CD4-positive, alpha-beta T cell treated with Interleukin-6 for 4 hours (primary cell): ENCODE measurements around the gene PLXNA1.

Experiments
- DNase-seq: peaks from one replicate; pipeline ENCODE4 v3.0.0-alpha.2; 2020; ENCODE audit warnings: mixed read lengths

PLXNA1 gene

GRCh38 chr3:126968391-126969390, 14.2 kb upstream of the PLXNA1 start:
- DNase-seq, result no peak

- DNase-seq, result no peak
Measured at GRCh38 chr3:126969586-126969985, 13.3 kb upstream of the PLXNA1 start.

GRCh38 chr3:126970101-126970500, 12.8 kb upstream of the PLXNA1 start:
- DNase-seq, result no peak

DNA sequence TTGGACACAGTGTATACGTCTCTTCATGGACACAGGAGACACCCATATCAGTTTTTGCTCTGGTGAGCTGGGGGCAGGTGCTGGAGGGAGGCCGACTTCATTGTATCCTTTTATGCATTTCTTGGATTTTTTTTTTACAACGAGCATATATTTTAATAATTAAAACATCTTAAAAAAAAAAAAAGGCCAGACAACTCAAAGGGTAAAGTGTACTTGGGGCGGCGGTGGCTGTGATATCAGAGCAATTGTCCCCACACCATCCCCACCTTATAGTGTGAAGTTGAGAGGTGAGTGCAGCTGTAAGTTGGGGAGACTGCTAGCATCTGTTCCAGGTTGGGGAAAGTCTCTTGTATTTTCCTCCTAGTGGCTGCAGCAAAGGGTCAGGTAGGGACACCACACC, 12.0 kb upstream of the PLXNA1 start:
- no peak for DNase-seq

- no peak for DNase-seq
Measured at GRCh38 chr3:126971891-126972351, 11.0 kb upstream of the PLXNA1 start.

DNA sequence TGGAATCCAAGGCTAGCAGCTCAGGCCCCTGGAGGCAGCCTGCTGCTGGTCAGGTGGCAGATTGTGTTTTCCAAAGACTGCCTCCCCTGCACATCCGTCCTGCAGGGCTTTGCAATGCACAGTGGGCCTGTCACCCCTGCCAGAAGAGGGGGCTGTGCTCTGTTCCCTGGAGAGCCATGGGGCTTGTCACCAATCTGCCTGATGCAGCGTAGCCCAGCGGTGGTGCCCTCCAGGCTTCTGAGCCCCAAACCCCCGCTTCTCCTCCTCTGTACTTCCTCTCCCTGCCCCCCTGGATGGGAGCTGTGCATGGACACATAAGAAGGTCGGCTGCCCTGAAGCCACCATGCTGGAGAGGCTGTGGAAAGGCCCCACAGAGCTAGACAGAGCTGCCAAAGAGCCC, 10.0 kb upstream of the PLXNA1 start:
- DNase-seq, result no peak

DNA sequence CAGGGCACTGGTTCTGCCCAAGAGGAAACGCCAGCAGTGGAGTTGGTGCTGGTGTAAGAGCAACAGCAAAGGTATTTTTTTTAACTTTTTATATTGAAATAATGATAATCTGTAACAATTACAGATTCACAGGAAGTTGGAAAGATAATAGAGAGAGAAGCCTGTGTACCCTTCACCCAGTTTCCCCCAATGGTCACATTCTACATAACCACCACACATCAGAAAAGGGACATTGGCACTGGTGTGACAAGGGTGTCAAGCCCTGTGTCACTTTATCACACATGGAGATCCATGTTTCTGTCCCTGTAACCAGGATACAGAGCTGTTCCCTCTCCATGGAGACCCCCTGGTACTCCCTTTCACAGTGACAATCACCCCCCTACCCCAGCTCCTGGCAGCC, 9.1 kb upstream of the PLXNA1 start:
- DNase-seq, result no peak

- no peak for DNase-seq
Measured at GRCh38 chr3:126974756-126975155, 8.2 kb upstream of the PLXNA1 start.

DNA sequence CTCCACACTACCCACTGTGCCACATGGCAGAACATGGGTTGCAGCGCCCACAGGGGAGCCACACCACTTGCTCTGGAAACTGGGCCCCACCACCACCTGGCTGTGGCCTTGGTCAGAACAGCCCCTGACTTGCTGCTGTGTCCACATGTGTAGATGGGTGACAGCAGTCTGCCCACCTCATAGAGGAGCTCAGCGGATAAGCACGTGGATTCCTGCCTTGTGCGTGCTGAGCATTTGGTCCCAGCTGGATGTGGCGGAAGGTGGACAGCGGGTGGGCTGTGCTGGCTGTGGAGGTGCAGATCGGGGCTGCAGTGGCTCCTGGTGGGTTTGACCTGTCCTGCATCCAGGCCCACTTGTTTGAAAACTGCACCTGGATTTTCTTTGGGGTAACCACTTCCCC, 6.0 kb upstream of the PLXNA1 start:
- DNase-seq, result no peak

- DNase-seq, result no peak
Measured at GRCh38 chr3:126977821-126978220, 5.1 kb upstream of the PLXNA1 start.

GRCh38 chr3:126978291-126978690, 4.6 kb upstream of the PLXNA1 start:
- no peak for DNase-seq

DNA sequence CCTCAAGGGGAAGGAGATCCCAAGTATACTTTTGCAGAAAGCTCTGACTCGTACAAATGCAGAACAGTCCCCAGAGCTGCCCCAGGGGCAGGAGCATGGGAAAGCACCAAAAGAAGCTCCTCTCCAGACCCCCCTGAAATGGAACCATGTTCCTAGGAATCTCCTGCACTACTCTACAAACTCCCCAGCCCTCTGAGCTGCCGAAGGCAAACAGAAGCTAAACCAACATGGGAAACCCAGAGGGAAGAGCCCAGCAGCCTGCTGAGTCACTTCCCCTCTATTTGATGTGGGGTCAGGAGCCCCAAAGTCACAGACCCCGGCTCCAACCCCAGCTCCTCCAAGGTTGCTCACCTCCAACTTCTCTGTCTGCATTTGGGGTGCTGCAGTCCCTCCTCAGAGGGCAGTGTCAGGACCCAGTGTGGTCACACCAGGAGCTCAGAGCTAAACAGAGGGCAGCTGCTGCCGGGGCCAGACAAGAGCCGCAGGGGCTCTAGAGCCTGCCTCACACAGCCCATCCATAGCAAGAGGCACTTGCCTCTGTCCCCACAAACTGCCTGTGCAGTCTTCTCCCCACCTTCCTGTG, 3.8 kb upstream of the PLXNA1 start:
- DNase-seq, result no peak

GRCh38 chr3:126980266-126980811, 2.6 kb upstream of the PLXNA1 start:
- no peak for DNase-seq

GRCh38 chr3:126982126-126982470, 817 bp upstream of the PLXNA1 start:
- peak; percentile 55 for DNase-seq

DNA sequence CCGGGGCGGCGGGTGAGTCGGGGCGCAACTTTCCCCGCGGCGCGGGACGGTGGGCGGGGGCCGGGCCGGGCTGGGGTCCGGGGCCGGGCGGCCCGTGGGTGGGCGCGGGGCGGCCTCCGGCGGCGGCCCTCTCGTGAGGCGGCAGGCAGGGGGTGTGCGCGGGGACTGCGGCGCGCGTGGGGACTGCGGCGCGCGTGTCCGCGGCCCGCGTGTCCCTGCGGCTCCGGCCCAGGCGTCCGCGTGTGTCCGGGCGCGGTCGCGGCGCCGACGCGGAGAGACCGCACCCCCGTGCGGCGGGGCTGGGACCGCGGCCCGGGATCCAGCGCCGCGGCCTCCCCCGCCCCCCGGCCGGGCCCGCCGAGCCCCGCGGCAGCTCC, 349 bp downstream of the PLXNA1 start:
- DNase-seq, result peak; percentile 11

DNA sequence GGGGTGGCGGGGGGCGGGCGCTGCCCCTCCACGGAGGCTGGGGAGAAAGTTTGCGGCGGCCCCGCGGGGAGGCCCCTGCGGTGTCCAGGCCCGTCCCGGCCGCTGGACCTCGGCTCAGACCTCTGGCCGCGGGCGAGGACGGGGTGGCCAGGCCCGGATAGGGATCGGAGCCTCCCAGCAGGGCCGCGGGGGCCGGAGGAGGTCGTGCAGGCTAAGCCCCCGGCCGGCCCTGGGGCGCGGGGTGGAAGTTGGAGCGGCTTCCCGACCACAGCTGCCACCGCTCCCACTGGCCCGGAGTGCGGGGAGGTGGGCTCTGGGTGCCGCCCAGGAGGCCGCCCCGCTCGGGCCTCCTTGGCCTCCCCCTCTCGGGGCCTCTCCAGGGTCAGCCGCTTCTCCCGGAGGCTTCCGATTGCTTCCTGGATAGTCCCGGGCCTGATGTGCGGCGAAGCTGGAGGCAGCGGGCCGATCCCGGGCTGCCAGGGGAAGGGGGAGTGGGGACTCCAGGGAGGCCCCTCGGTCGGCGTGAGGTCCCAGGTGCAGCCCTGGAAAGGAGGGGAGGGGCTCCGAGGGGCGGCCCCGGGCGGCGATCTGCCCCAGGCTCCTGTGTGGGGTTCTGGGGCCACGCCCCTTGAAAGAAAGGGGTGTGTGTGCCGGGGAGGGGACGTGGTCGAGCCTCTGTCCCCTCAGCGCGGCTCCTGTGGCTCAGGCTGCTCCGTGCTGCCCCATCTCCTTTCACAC, 907 bp downstream of the PLXNA1 start:
- peak; percentile 55 for DNase-seq

DNA sequence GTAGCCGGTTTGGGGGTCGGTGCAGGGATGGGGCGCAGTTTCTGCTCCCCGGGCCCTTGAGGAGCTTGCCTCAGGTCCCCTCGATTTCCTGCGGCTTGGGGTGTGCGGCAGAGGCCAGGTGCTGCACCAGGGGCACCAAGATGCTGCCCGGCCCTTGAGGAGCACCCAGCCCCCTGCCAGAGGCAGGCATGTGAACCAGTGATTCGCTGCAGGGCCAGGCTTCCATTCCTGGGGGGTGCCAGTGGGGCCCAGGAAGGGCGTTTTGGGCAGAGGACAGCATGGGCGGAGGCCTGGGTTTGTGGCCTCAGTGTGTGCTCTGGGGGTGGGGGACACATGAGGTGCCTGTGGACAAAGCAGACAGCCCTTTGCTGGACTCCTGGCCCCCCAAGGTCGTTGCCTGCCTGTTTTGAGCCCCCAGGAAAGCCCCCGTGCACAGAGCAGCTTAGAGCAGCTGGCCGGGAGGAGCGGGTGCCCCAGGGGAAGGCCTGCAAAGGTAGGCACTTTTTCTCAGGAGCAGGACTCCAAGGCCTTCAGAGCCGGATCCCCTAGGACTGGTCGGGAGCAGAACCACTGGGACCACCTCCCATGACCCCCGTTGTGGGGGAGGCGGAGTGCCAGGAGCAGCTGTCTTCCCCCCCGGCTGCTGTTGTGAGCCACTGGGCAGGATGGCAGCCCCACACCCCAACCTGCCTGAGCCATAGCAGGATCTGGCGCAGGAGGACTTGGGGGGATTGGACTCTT, 1.6 kb downstream of the PLXNA1 start:
- DNase-seq, result no peak

GRCh38 chr3:126985132-126985985, 2.4 kb downstream of the PLXNA1 start:
- no peak for DNase-seq

DNA sequence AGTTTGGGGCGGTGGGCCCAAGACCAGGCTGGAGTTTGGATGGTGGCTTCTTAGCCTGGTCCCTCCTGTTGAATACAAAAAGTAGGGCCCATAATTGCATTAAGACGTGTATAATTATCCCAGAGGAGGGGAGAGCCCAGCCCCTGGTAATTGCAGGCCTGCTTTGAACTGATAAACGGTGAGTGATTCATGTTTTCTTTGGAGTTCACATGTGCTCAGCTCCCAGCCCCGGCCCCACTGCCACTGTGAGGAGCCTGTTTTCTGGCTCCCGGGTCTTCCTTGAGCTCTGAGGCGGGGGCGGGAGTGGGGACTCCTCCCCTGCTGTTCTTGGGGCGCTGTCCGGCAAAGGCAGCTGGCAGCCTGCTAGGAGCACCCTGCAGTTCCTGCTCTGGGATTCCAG, 3.1 kb downstream of the PLXNA1 start:
- DNase-seq, result no peak

GRCh38 chr3:126987129-126987528, 4.2 kb downstream of the PLXNA1 start:
- DNase-seq, result no peak

DNA sequence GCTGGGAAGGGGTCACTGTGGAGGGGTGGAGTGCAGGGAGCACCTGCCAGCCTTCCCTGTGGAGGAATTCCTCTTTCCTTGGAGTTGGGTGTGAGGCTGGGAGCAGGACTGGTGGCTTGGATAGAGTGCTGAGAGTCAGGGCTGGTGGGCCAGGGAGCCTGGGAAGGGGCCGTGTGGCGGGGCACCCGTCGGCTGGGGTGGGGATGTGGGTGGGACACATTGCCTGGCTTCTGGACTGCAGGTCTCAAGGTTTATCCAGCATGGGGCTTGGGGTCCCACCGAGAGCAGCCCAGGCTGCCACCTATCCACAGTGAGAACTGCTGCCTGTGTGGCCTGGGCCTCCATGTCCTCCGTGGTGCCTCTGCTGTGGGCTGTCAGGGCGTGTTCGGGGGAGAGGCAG, 4.7 kb downstream of the PLXNA1 start:
- DNase-seq, result no peak
